SU-DHL-6 (cell line): ENCODE data around the gene PANX2.

ENCODE experiments used
- H2AFZ ChIP-seq: fragments of 200-600 bp; sonication (generic); 2 replicates; pipeline ENCODE4 v1.6.1; 2014; ENCODE audit warnings: low read depth, mild to moderate bottlenecking, moderate library complexity, mixed read lengths, antibody characterized with exemption, low read length; ENCODE audit not compliant: severe bottlenecking
- H3F3A ChIP-seq: fragments of 200-600 bp; shearing (Covaris generic); 2 replicates; pipeline ENCODE4 v1.6.0; 2016; ENCODE audit warnings: antibody characterized with exemption, mild to moderate bottlenecking; ENCODE audit not compliant: insufficient read depth
- H3K27ac ChIP-seq: fragments of 200-600 bp; sonication (generic); 2 replicates; pipeline ENCODE4 v1.5.1; 2016; ENCODE audit warnings: low read depth, mild to moderate bottlenecking, low read length, moderate library complexity, mixed read lengths
- H3K27me3 ChIP-seq: fragments of 200-600 bp; sonication (generic), shearing (Covaris generic); 2 replicates; pipeline ENCODE4 v1.6.0; 2014; ENCODE audit warnings: mild to moderate bottlenecking, low read length
- H3K36me3 ChIP-seq: fragments of 200-600 bp; sonication (generic); 2 replicates; pipeline ENCODE4 v1.6.1; 2014; ENCODE audit warnings: mild to moderate bottlenecking, low read length, mixed read lengths
- H3K4me2 ChIP-seq: fragments of 300-600, 200-600 bp; shearing (Covaris generic), sonication (generic); 2 replicates; pipeline ENCODE4 v1.6.0; 2014; ENCODE audit warnings: low read length, low read depth, mild to moderate bottlenecking; ENCODE audit not compliant: poor library complexity, severe bottlenecking
- H3K4me3 ChIP-seq: fragments of 200-600 bp; sonication (generic); 2 replicates; pipeline ENCODE4 v1.5.1; 2014; ENCODE audit warnings: antibody characterized with exemption, low read length, mild to moderate bottlenecking, mixed read lengths; ENCODE audit not compliant: insufficient read depth, poor library complexity, severe bottlenecking
- H3K79me2 ChIP-seq: fragments of 200-600 bp; sonication (generic); 2 replicates; pipeline ENCODE4 v1.6.1; 2014; ENCODE audit warnings: mild to moderate bottlenecking, low read length, moderate library complexity; ENCODE audit not compliant: insufficient read depth
- H3K9ac ChIP-seq: fragments of 200-600 bp; sonication (generic); 2 replicates; pipeline ENCODE4 v1.7.0; 2014; ENCODE audit warnings: mild to moderate bottlenecking, low read length
- H3K9me2 ChIP-seq: fragments of 200-600 bp; sonication (generic); replicated peaks from 2 replicates; pipeline ENCODE4 v1.6.1; 2014; ENCODE audit warnings: low read length; ENCODE audit not compliant: insufficient read depth
- H3K9me3 ChIP-seq: fragments of 200-600 bp; sonication (generic); 2 replicates; pipeline ENCODE4 v1.6.1; 2014; ENCODE audit warnings: low read length, mixed read lengths; ENCODE audit not compliant: insufficient read depth
- H4K20me1 ChIP-seq: fragments of 200-600 bp; sonication (generic); 2 replicates; pipeline ENCODE4 v1.6.1; 2014; ENCODE audit warnings: low read depth, mild to moderate bottlenecking, antibody characterized with exemption, low read length, moderate library complexity, mixed read lengths
- EZH2phosphoT487 ChIP-seq: fragments of 200-600 bp; sonication (generic), shearing (Covaris generic); conservative IDR thresholded peaks from 2 replicates; pipeline ENCODE4 v1.6.1; 2018; ENCODE audit warnings: mild to moderate bottlenecking, antibody characterized with exemption, low read length, moderate library complexity, mixed read lengths
- TF ChIP-seq, protein P1 (sequence below): fragments of 200-600 bp; sonication (generic); IDR thresholded peaks from one replicate; pipeline ENCODE4 v1.5.1; 2017; ENCODE audit warnings: antibody characterized with exemption, mild to moderate bottlenecking, low read length, moderate library complexity; ENCODE audit not compliant: insufficient read depth, poor library complexity, severe bottlenecking

The PANX2 gene

DNA sequence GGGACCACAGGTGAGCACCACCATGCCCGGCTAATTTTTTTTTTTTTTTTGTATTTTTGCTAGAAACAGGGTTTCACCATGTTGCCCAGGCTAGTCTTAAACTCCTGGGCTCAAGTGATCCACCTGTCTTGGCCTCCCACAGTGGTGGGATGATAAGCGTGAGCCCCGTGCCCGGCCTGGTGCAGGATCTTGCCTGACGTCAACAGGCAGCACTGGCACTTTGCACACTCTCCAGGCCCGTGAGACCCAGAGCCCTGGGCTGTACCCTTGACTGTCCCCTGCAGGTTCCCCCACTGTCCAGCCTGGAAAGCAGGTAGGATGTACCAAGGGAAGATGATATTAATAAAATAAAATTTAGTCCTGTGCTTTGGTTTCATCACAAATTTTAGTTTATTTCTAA lies 29.1 kb upstream of the PANX2 start:
- no peaks in the 10 kb centered on the region for H3K9me2 ChIP-seq
- H3K27me3 ChIP-seq = no peaks in the 10 kb centered on the region
- no peaks in the 10 kb centered on the region for H3K36me3 ChIP-seq
- no peak overlapping the region for H3K4me3 ChIP-seq
- H4K20me1 ChIP-seq = no peaks in the 10 kb centered on the region
- no peaks in the 10 kb centered on the region for H3K79me2 ChIP-seq
- TF ChIP-seq EZH2phosphoT487 = no peak
- TF ChIP-seq, protein P1, sequence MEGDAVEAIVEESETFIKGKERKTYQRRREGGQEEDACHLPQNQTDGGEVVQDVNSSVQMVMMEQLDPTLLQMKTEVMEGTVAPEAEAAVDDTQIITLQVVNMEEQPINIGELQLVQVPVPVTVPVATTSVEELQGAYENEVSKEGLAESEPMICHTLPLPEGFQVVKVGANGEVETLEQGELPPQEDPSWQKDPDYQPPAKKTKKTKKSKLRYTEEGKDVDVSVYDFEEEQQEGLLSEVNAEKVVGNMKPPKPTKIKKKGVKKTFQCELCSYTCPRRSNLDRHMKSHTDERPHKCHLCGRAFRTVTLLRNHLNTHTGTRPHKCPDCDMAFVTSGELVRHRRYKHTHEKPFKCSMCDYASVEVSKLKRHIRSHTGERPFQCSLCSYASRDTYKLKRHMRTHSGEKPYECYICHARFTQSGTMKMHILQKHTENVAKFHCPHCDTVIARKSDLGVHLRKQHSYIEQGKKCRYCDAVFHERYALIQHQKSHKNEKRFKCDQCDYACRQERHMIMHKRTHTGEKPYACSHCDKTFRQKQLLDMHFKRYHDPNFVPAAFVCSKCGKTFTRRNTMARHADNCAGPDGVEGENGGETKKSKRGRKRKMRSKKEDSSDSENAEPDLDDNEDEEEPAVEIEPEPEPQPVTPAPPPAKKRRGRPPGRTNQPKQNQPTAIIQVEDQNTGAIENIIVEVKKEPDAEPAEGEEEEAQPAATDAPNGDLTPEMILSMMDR = no peak
- no peak overlapping the region for H3K4me2 ChIP-seq
- H3K9ac ChIP-seq = no peak overlapping the region
- no peaks in the 10 kb centered on the region for H3K9me3 ChIP-seq
- H3K27ac ChIP-seq = no peak overlapping the region
- no peak overlapping the region for H2AFZ ChIP-seq
- peaks cover 9% of the 10 kb centered on the region; the same call in 1 of the 2 replicates for H3F3A ChIP-seq

DNA sequence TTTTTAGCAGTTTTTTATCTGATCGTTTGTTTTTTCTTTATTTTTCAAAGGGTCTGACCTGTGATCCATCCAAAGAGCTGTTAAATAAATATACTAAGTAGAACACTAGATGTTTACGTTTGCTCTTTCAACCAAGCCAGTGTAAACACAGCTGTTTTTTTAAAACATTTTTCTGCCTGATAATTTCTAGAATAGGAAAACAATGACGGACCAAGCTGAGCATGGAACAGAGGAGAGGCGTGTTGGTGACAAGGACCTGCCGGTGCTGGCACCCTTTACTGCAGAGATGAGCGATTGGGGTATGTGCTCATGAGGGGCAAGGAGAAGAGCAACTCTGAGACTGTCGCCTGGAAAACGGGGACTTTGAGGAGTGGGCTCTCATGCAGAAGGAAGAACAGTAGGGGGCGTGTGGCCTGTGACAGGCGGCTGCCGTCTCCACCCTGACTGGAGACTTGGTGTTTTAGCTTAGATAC lies 28.6 kb upstream of the PANX2 start:
- no peaks in the 10 kb centered on the region for H3K36me3 ChIP-seq
- no peak overlapping the region for H2AFZ ChIP-seq
- H4K20me1 ChIP-seq = no peaks in the 10 kb centered on the region
- no peak overlapping the region for H3K4me2 ChIP-seq
- H3K9me2 ChIP-seq = no peaks in the 10 kb centered on the region
- peaks cover 9% of the 10 kb centered on the region; the same call in 1 of the 2 replicates for H3F3A ChIP-seq
- no peak overlapping the region for H3K27ac ChIP-seq
- no peaks in the 10 kb centered on the region for H3K79me2 ChIP-seq
- no peak overlapping the region for H3K4me3 ChIP-seq
- H3K9ac ChIP-seq = no peak overlapping the region
- H3K27me3 ChIP-seq = no peaks in the 10 kb centered on the region
- no peak for TF ChIP-seq EZH2phosphoT487
- TF ChIP-seq, protein P1 = no peak
- no peaks in the 10 kb centered on the region for H3K9me3 ChIP-seq

DNA sequence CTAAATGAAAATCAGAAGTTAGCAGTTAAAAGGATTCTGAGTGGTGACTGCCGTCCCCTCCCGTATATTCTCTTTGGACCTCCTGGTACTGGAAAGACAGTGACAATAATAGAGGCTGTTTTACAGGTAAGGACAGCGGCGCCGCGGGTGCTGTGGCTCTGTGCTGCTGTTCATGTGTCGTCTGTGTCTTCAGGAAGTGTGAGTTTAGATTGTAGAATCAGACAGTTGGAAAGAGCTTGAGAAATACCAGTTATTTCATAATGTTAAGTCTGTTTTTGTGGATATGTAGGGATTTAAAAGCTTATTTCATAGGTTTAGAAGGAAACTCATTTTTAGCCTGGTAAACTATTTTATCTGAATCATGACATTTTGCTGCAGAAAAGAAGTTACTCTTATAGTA lies 27.4 kb upstream of the PANX2 start:
- Histone ChIP-seq H2AFZ (no peak overlapping the region), H3K9me3 (no peaks in the 10 kb centered on the region), H3K9ac (no peak overlapping the region), H3K9me2 (no peaks in the 10 kb centered on the region), H3K27ac (no peak overlapping the region), H3F3A (peaks cover 9% of the 10 kb centered on the region; the same call in 1 of the 2 replicates), H3K79me2 (no peaks in the 10 kb centered on the region), H4K20me1 (no peaks in the 10 kb centered on the region), H3K4me3 (no peak overlapping the region), H3K36me3 (no peaks in the 10 kb centered on the region), H3K4me2 (no peak overlapping the region), H3K27me3 (no peaks in the 10 kb centered on the region)
- TF ChIP-seq, protein P1 = no peak
- no peak for TF ChIP-seq EZH2phosphoT487
